Astrocyte (in vitro differentiated cells and primary cell): ENCODE results near the gene DHX8. TPM values are rescaled to one million over a fixed set of nuclear protein-coding genes. Genes with fewer than 3 reads are reported as not detected.

ENCODE experiments used
- DNase-seq: peaks from one replicate; pipeline ENCODE4 v3.0.0-alpha.2; 2010; ENCODE audit warnings: low read depth
- FAIRE-seq: peaks from 2 replicates; lab custom pipeline; 2011; peaks lifted over from hg19 to GRCh38; lab: Jason Lieb, UNC
- H2AFZ ChIP-seq: 2 replicates; pipeline ENCODE4 v1.6.0; 2012; ENCODE audit warnings: low read depth, low read length, inconsistent platforms
- H3K27ac ChIP-seq: 2 replicates; pipeline ENCODE4 v1.5.1; 2011; ENCODE audit warnings: low read depth, low read length, inconsistent platforms
- H3K27me3 ChIP-seq: 2 replicates; pipeline ENCODE4 v1.6.0; 2011; ENCODE audit warnings: low read length, inconsistent platforms; ENCODE audit not compliant: insufficient read depth
- H3K36me3 ChIP-seq: 2 replicates; pipeline ENCODE4 v1.5.1; 2011; ENCODE audit warnings: low read length, inconsistent platforms; ENCODE audit not compliant: insufficient read depth
- H3K4me1 ChIP-seq: 2 replicates; pipeline ENCODE4 v1.5.1; 2011; ENCODE audit warnings: low read length, inconsistent platforms; ENCODE audit not compliant: insufficient read depth
- H3K4me2 ChIP-seq: 2 replicates; pipeline ENCODE4 v1.6.0; 2012; ENCODE audit warnings: low read length, inconsistent platforms
- H3K4me3 ChIP-seq: 2 replicates; pipeline ENCODE4 v1.5.1; 2011; ENCODE audit warnings: low read depth, mild to moderate bottlenecking, low read length, inconsistent platforms; ENCODE audit not compliant: insufficient read depth
- H3K79me2 ChIP-seq: 2 replicates; pipeline ENCODE4 v1.6.0; 2012; ENCODE audit warnings: mild to moderate bottlenecking, low read length, inconsistent platforms; ENCODE audit not compliant: insufficient read depth
- H3K9ac ChIP-seq: 2 replicates; pipeline ENCODE4 v1.6.0; 2012; ENCODE audit warnings: mild to moderate bottlenecking, low read length, inconsistent platforms
- H3K9me3 ChIP-seq: 2 replicates; pipeline ENCODE4 v1.5.1; 2012; ENCODE audit warnings: low read depth, mild to moderate bottlenecking, low read length, inconsistent platforms; ENCODE audit not compliant: insufficient read depth
- H4K20me1 ChIP-seq: 2 replicates; pipeline ENCODE4 v1.6.0; 2012; ENCODE audit warnings: low read length, inconsistent platforms; ENCODE audit not compliant: insufficient read depth
- H3K27ac Mint-ChIP-seq: one replicate; pipeline ENCODE4 v1.8.0; 2021; ENCODE audit warnings: mild to moderate bottlenecking, mixed read lengths; ENCODE audit not compliant: unreplicated experiment
- H3K27me3 Mint-ChIP-seq: one replicate; pipeline ENCODE4 v1.8.0; 2021; ENCODE audit warnings: low read depth, mixed read lengths; ENCODE audit not compliant: unreplicated experiment
- H3K36me3 Mint-ChIP-seq: one replicate; pipeline ENCODE4 v1.8.0; 2021; ENCODE audit warnings: low read depth, mixed read lengths; ENCODE audit not compliant: unreplicated experiment
- H3K4me1 Mint-ChIP-seq: one replicate; pipeline ENCODE4 v1.8.0; 2021; ENCODE audit warnings: low read depth, mixed read lengths; ENCODE audit not compliant: unreplicated experiment
- H3K4me3 Mint-ChIP-seq: one replicate; pipeline ENCODE4 v1.8.0; 2021; ENCODE audit warnings: mild to moderate bottlenecking, moderate library complexity, mixed read lengths; ENCODE audit not compliant: unreplicated experiment
- H3K9me3 Mint-ChIP-seq: one replicate; pipeline ENCODE4 v1.8.0; 2021; ENCODE audit warnings: mild to moderate bottlenecking, mixed read lengths; ENCODE audit not compliant: unreplicated experiment
- CTCF ChIP-seq: IDR thresholded peaks from 2 replicates; pipeline ENCODE4 v1.5.1; 2011; ENCODE audit warnings: low read depth, mild to moderate bottlenecking, inconsistent platforms, low read length, moderate library complexity; ENCODE audit not compliant: insufficient read depth
- EZH2 ChIP-seq: IDR thresholded peaks from 2 replicates; pipeline ENCODE4 v1.6.1; 2012; ENCODE audit warnings: mild to moderate bottlenecking, low read length, inconsistent platforms; ENCODE audit not compliant: insufficient read depth
- total RNA-seq: library from RNA; stranded (reverse); gene quantifications from 2 replicates; pipeline ENCODE4 v1.2.1, GENCODE V29; 2021

DHX8 gene
- total RNA-seq, 1 donor from 2014 or later = 48.5 TPM

- no peaks in the 10 kb centered on the region for H3K27me3 ChIP-seq
- H3K36me3 ChIP-seq = no peaks in the 10 kb centered on the region
- H3K27me3 Mint-ChIP-seq = peaks cover 28% of the 10 kb centered on the region
- no peaks in the 10 kb centered on the region for H3K9me3 ChIP-seq
- peaks cover 5% of the 10 kb centered on the region for H3K79me2 ChIP-seq
- H2AFZ ChIP-seq = no peak overlapping the region
- peaks cover 24% of the 10 kb centered on the region for H3K4me1 Mint-ChIP-seq
- peak overlapping the region; percentile 87 for H3K27ac Mint-ChIP-seq
- H3K27ac ChIP-seq = peak overlapping the region; percentile 14
- peak overlapping the region; percentile 90 for H3K9ac ChIP-seq
- peaks cover 26% of the 10 kb centered on the region for H3K4me1 ChIP-seq
- TF ChIP-seq EZH2 = no peak
- TF ChIP-seq CTCF = no peak
- peak overlapping the region; percentile 88 for H3K4me3 Mint-ChIP-seq
- H3K36me3 Mint-ChIP-seq = peaks cover 1% of the 10 kb centered on the region
- peak overlapping the region; percentile 31 for H3K4me3 ChIP-seq
- DNase-seq (no peak), FAIRE-seq (no peak)
- no peaks in the 10 kb centered on the region for H4K20me1 ChIP-seq
- H3K9me3 Mint-ChIP-seq = no peaks in the 10 kb centered on the region
- H3K4me2 ChIP-seq = peak overlapping the region; percentile 90
Measured at GRCh38 chr17:43543771-43544575, 60.2 kb downstream of the DHX8 start.

- Histone ChIP-seq H3K36me3 (no peaks in the 10 kb centered on the region), H2AFZ (peak overlapping the region; percentile 13), H4K20me1 (no peaks in the 10 kb centered on the region), H3K79me2 (peaks cover 5% of the 10 kb centered on the region), H3K27ac (peak overlapping the region; percentile 81), H3K4me1 (peaks cover 26% of the 10 kb centered on the region), H3K4me2 (peak overlapping the region; percentile 90), H3K27me3 (peaks cover 3% of the 10 kb centered on the region), H3K9ac (peak overlapping the region; percentile 90), H3K9me3 (no peaks in the 10 kb centered on the region), H3K4me3 (peak overlapping the region; percentile 78)
- peak; percentile 20 for DNase-seq
- Mint-ChIP-seq H3K27me3 (peaks cover 38% of the 10 kb centered on the region), H3K36me3 (peaks cover 1% of the 10 kb centered on the region), H3K4me3 (peak overlapping the region; percentile 88), H3K4me1 (peaks cover 24% of the 10 kb centered on the region), H3K27ac (peak overlapping the region; percentile 96), H3K9me3 (no peaks in the 10 kb centered on the region)
- TF ChIP-seq EZH2 = no peak
- no peak for TF ChIP-seq CTCF
- FAIRE-seq = no peak
Measured at GRCh38 chr17:43545383-43545632, 61.5 kb downstream of the DHX8 start.
